ENCODE data around the gene ATXN1.

The ATXN1 gene

DNA sequence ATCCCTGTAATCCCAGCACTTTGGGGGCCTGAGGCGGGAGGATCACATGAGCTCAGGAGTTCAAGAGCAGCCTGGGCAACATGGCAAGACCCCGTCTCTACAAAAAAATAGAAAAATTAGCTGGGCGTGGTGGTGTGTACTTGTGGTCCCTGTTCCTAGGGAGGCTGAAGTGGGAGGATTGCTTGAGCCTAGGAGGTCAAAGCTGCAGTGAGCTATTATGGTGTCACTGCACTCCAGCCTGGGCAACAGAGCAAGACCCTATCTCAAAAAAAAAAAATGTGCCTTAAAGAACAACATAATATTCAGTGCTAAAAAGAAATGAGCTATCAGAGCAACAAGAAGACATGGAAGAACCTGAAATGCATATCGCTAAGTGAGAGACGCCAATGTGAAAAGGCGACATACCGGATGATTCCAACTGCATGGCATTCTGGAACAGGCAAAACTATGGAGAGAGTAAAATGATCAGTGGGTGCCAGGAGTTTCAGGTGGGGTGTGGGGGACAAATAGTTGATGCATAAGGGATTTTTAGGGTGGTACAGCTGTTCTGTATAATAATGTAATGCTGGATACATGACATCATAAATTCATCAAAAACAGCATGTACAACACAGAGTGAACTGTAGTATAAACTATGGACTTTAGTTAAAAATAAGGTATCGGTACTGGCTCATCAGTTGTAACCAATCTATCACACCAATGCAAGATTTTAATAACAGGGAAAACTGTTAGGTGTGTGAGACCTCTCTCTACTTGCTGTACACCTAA lies 442.1 kb downstream of the ATXN1 start:
- Histone ChIP-seq H2BK15ac (ENCODE audit: low read depth, poor library complexity, severe bottlenecking) (peak overlapping the region; percentile 82), H3K14ac (ENCODE audit: low read length in 2 of 2) (peak overlapping the region in 1 of 2 experiments; percentile 95), H4K91ac (ENCODE audit: low read length) (peak overlapping the region; percentile 80), H3K27ac (ENCODE audit: low read length, poor library complexity, severe bottlenecking) (peak overlapping the region; percentile 84), H3K9ac (ENCODE audit: low read length) (peak overlapping the region; percentile 80), H3K36me3 (ENCODE audit: control insufficient read depth in 1 of 2, insufficient read depth in 2 of 2, low read depth in 1 of 2, low read length in 2 of 2) (no peaks in the 10 kb centered on the region), H3K27me3 (ENCODE audit: control insufficient read depth in 1 of 2, insufficient read depth in 1 of 2, low read length in 2 of 2) (no peaks in the 10 kb centered on the region), H3K23ac (ENCODE audit: low read length in 2 of 2) (peak overlapping the region in 1 of 2 experiments; percentile 96), H3K4ac (ENCODE audit: low read depth in 1 of 2, low read length in 2 of 2) (peak overlapping the region; percentile 36 to 88), H2AK5ac (ENCODE audit: low read length, severe bottlenecking) (peak overlapping the region; percentile 17), H2AFZ (ENCODE audit: low read depth, low read length) (no peak overlapping the region), H3K18ac (ENCODE audit: low read depth in 1 of 2, low read length in 2 of 2) (peak overlapping the region; percentile 6 to 81), H2BK12ac (ENCODE audit: low read length in 2 of 2) (peak overlapping the region; percentile 49 to 85), H2BK5ac (ENCODE audit: low read depth, low read length, poor library complexity, severe bottlenecking) (no peak overlapping the region), H4K8ac (ENCODE audit: low read length) (peak overlapping the region; percentile 33), H3K4me3 (ENCODE audit: insufficient read depth in 1 of 2, low read depth in 1 of 2, low read length in 2 of 2) (no peak overlapping the region), H3K79me1 (replicated peaks; ENCODE audit: low read length, poor library complexity, severe bottlenecking) (peaks cover 6% of the 10 kb centered on the region), H3K9me3 (ENCODE audit: control insufficient read depth, low read length) (no peaks in the 10 kb centered on the region), H3K4me2 (ENCODE audit: low read length, poor library complexity, severe bottlenecking) (no peak overlapping the region), H2BK120ac (ENCODE audit: low read depth, low read length) (peak overlapping the region; percentile 81), H3K4me1 (ENCODE audit: control insufficient read depth, insufficient read depth, low read depth, low read length) (peaks cover 30% of the 10 kb centered on the region)
- WGBS = 94% methylated on average over 7 of the region's 8 CpGs
- no peak for DNase-seq

DNA sequence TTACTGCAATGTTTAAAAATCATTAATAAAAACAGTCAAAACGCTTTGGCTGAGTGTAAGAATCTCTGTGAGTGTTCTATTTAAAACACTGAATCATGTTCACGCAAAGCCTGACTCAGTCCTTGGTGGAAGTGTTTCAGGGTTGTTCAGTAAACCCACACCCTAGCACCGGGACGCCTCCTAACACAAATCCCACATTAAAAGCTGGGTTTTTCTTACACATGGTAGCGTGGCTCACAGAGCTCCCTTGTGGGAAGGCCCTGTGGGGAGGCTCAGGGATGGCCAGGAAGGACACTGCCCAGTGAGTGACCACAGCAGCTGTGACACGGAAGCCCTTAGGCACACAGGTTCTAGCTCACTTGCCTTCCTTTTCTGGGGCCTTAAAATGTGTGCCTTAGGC lies 442.7 kb downstream of the ATXN1 start:
- Histone ChIP-seq H3K36me3 (ENCODE audit: control insufficient read depth in 1 of 2, insufficient read depth in 2 of 2, low read depth in 1 of 2, low read length in 2 of 2) (no peaks in the 10 kb centered on the region), H3K4me1 (ENCODE audit: control insufficient read depth, insufficient read depth, low read depth, low read length) (peaks cover 30% of the 10 kb centered on the region), H3K4me3 (ENCODE audit: insufficient read depth in 1 of 2, low read depth in 1 of 2, low read length in 2 of 2) (no peak overlapping the region), H4K8ac (ENCODE audit: low read length) (peak overlapping the region; percentile 33), H2AK5ac (ENCODE audit: low read length, severe bottlenecking) (peak overlapping the region; percentile 17), H2BK12ac (ENCODE audit: low read length in 2 of 2) (peak overlapping the region; percentile 49 to 85), H3K4me2 (ENCODE audit: low read length, poor library complexity, severe bottlenecking) (no peak overlapping the region), H2AFZ (ENCODE audit: low read depth, low read length) (no peak overlapping the region), H2BK120ac (ENCODE audit: low read depth, low read length) (peak overlapping the region; percentile 81), H4K91ac (ENCODE audit: low read length) (peak overlapping the region; percentile 80), H2BK5ac (ENCODE audit: low read depth, low read length, poor library complexity, severe bottlenecking) (no peak overlapping the region), H3K27ac (ENCODE audit: low read length, poor library complexity, severe bottlenecking) (peak overlapping the region; percentile 57), H3K9me3 (ENCODE audit: control insufficient read depth, low read length) (no peaks in the 10 kb centered on the region), H2BK15ac (ENCODE audit: low read depth, poor library complexity, severe bottlenecking) (peak overlapping the region; percentile 82), H3K14ac (ENCODE audit: low read length in 2 of 2) (peak overlapping the region in 1 of 2 experiments; percentile 95), H3K4ac (ENCODE audit: low read depth in 1 of 2, low read length in 2 of 2) (peak overlapping the region; percentile 36 to 88), H3K9ac (ENCODE audit: low read length) (peak overlapping the region; percentile 80), H3K27me3 (ENCODE audit: control insufficient read depth in 1 of 2, insufficient read depth in 1 of 2, low read length in 2 of 2) (no peaks in the 10 kb centered on the region), H3K18ac (ENCODE audit: low read depth in 1 of 2, low read length in 2 of 2) (peak overlapping the region; percentile 6 to 81), H3K79me1 (replicated peaks; ENCODE audit: low read length, poor library complexity, severe bottlenecking) (peaks cover 3% of the 10 kb centered on the region), H3K23ac (ENCODE audit: low read length in 2 of 2) (peak overlapping the region in 1 of 2 experiments; percentile 96)
- peak; percentile 87 for DNase-seq
- WGBS = 29% methylated on average over 5 of the region's 6 CpGs

DNA sequence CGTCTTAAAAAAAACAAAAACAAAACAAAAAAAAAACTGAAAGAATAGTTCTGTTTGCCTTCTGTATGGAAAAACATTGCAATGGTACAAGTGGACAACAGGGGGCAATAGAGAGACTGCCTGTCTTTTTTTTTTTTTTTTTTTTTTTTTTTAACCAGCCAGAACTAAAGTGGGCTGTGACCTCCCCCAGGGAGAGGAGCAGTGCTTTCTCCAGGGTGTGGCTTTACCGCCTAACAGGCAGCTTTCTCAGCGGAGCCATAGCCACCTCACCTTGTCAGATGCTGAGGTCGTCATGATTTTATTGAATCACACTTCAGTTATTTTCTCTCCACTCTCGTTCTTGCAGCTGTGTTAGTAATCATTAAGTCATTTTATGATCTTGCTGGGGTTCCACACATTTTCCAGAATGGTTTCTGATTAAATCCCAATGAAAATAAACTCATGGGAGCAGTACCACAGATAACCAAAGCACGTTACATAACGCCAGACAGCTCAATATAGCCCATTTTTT lies 444.5 kb downstream of the ATXN1 start:
- Histone ChIP-seq H3K14ac (ENCODE audit: low read length in 2 of 2) (peak overlapping the region in 1 of 2 experiments; percentile 37), H4K91ac (ENCODE audit: low read length) (no peak overlapping the region), H2AK5ac (ENCODE audit: low read length, severe bottlenecking) (no peak overlapping the region), H3K4ac (ENCODE audit: low read depth in 1 of 2, low read length in 2 of 2) (no peak overlapping the region), H2BK5ac (ENCODE audit: low read depth, low read length, poor library complexity, severe bottlenecking) (no peak overlapping the region), H3K36me3 (ENCODE audit: control insufficient read depth in 1 of 2, insufficient read depth in 2 of 2, low read depth in 1 of 2, low read length in 2 of 2) (no peaks in the 10 kb centered on the region), H3K23ac (ENCODE audit: low read length in 2 of 2) (no peak overlapping the region), H3K9ac (ENCODE audit: low read length) (peak overlapping the region; percentile 80), H2BK15ac (ENCODE audit: low read depth, poor library complexity, severe bottlenecking) (no peak overlapping the region), H3K18ac (ENCODE audit: low read depth in 1 of 2, low read length in 2 of 2) (peak overlapping the region in 1 of 2 experiments; percentile 77), H2BK12ac (ENCODE audit: low read length in 2 of 2) (no peak overlapping the region), H3K4me3 (ENCODE audit: insufficient read depth in 1 of 2, low read depth in 1 of 2, low read length in 2 of 2) (no peak overlapping the region), H2BK120ac (ENCODE audit: low read depth, low read length) (no peak overlapping the region), H3K79me1 (replicated peaks; ENCODE audit: low read length, poor library complexity, severe bottlenecking) (peaks cover 6% of the 10 kb centered on the region), H3K27me3 (ENCODE audit: control insufficient read depth in 1 of 2, insufficient read depth in 1 of 2, low read length in 2 of 2) (no peaks in the 10 kb centered on the region), H3K9me3 (ENCODE audit: control insufficient read depth, low read length) (no peaks in the 10 kb centered on the region), H4K8ac (ENCODE audit: low read length) (peak overlapping the region; percentile 72), H3K4me1 (ENCODE audit: control insufficient read depth, insufficient read depth, low read depth, low read length) (peaks cover 20% of the 10 kb centered on the region), H3K4me2 (ENCODE audit: low read length, poor library complexity, severe bottlenecking) (peak overlapping the region; percentile 45), H2AFZ (ENCODE audit: low read depth, low read length) (no peak overlapping the region), H3K27ac (ENCODE audit: low read length, poor library complexity, severe bottlenecking) (no peak overlapping the region)
- WGBS = 43% methylated on average over 6 of the region's 7 CpGs
- DNase-seq = peak; percentile 68

- no peak overlapping the region for H2BK15ac ChIP-seq (ENCODE audit: low read depth, poor library complexity, severe bottlenecking)
- DNase-seq = no peak
- no peak overlapping the region for H2BK120ac ChIP-seq (ENCODE audit: low read depth, low read length)
- no peak overlapping the region for H3K4me2 ChIP-seq (ENCODE audit: low read length, poor library complexity, severe bottlenecking)
- H3K18ac ChIP-seq (ENCODE audit: low read depth in 1 of 2, low read length in 2 of 2) = no peak overlapping the region
- no peak overlapping the region for H3K4me3 ChIP-seq (ENCODE audit: insufficient read depth in 1 of 2, low read depth in 1 of 2, low read length in 2 of 2)
- no peak overlapping the region for H2AK5ac ChIP-seq (ENCODE audit: low read length, severe bottlenecking)
- no peak overlapping the region for H2AFZ ChIP-seq (ENCODE audit: low read depth, low read length)
- no peak overlapping the region for H2BK5ac ChIP-seq (ENCODE audit: low read depth, low read length, poor library complexity, severe bottlenecking)
- no peak overlapping the region for H3K9ac ChIP-seq (ENCODE audit: low read length)
- H3K23ac ChIP-seq (ENCODE audit: low read length in 2 of 2) = no peak overlapping the region
- H3K4me1 ChIP-seq (ENCODE audit: control insufficient read depth, insufficient read depth, low read depth, low read length) = peaks cover 11% of the 10 kb centered on the region
- H3K79me1 ChIP-seq (replicated peaks; ENCODE audit: low read length, poor library complexity, severe bottlenecking) = peaks cover 3% of the 10 kb centered on the region
- no peaks in the 10 kb centered on the region for H3K27me3 ChIP-seq (ENCODE audit: control insufficient read depth in 1 of 2, insufficient read depth in 1 of 2, low read length in 2 of 2)
- no peak overlapping the region for H3K14ac ChIP-seq (ENCODE audit: low read length in 2 of 2)
- no peak overlapping the region for H4K8ac ChIP-seq (ENCODE audit: low read length)
- no peaks in the 10 kb centered on the region for H3K9me3 ChIP-seq (ENCODE audit: control insufficient read depth, low read length)
- H3K27ac ChIP-seq (ENCODE audit: low read length, poor library complexity, severe bottlenecking) = no peak overlapping the region
- H4K91ac ChIP-seq (ENCODE audit: low read length) = no peak overlapping the region
- WGBS = 98% methylated on average over 3 of the region's 4 CpGs
- no peaks in the 10 kb centered on the region for H3K36me3 ChIP-seq (ENCODE audit: control insufficient read depth in 1 of 2, insufficient read depth in 2 of 2, low read depth in 1 of 2, low read length in 2 of 2)
- H2BK12ac ChIP-seq (ENCODE audit: low read length in 2 of 2) = no peak overlapping the region
- H3K4ac ChIP-seq (ENCODE audit: low read depth in 1 of 2, low read length in 2 of 2) = no peak overlapping the region
Observed at GRCh38 chr6:16314296-16314695, 447.0 kb downstream of the ATXN1 start.
